ENCODE results near the gene SNX8. TPM values are rescaled to one million over a fixed set of nuclear protein-coding genes. Genes with fewer than 3 reads are reported as not detected.

The SNX8 gene
- total and polyA plus RNA-seq, 2 experiments from 2014 or later, result 24.7 to 81.4 TPM

- no peak overlapping the region for H3K4me2 ChIP-seq
- H3K4me1 ChIP-seq (ENCODE audit: insufficient read depth), result no peaks in the 10 kb centered on the region
- H3K36me3 ChIP-seq (replicated peaks; ENCODE audit: insufficient read depth, low read depth), result no peaks in the 10 kb centered on the region
- no peak overlapping the region for H3K4me3 ChIP-seq
- DNase-seq (ENCODE audit: low spot score), result no peak
- 93% methylated on average over 15 of the region's 19 CpGs for WGBS (ENCODE audit: low lambda C conversion rate, missing lambda C conversion rate)
- TF ChIP-seq CTCF (IDR thresholded peaks at IDR 0.05; ENCODE audit: poor library complexity), result no peak
- TF ChIP-seq EZH2phosphoT487 (IDR thresholded peaks at IDR 0.05; ENCODE audit: low read depth, severe bottlenecking, unreplicated experiment), result no peak
- H3K27ac ChIP-seq, result no peak overlapping the region
- H3K79me2 ChIP-seq, result no peaks in the 10 kb centered on the region
- no peaks in the 10 kb centered on the region for H4K20me1 ChIP-seq (ENCODE audit: insufficient read depth, poor library complexity, severe bottlenecking)
- H3K9me2 ChIP-seq (replicated peaks; ENCODE audit: insufficient read depth), result no peaks in the 10 kb centered on the region
- H2AFZ ChIP-seq, result no peak overlapping the region
- no peaks in the 10 kb centered on the region for H3K9me3 ChIP-seq (ENCODE audit: low read depth)
- H3K27me3 ChIP-seq, result no peaks in the 10 kb centered on the region
These were observed 96.4 kb downstream of the SNX8 start for GRCh38 chr7:2217716-2218443.

- H3K79me2 ChIP-seq, result no peaks in the 10 kb centered on the region
- no peak for TF ChIP-seq EZH2 (IDR thresholded peaks at IDR 0.05; ENCODE audit: borderline replicate concordance)
- no peak for TF ChIP-seq CTCF (IDR thresholded peaks at IDR 0.05; ENCODE audit: poor library complexity)
- no peak for TF ChIP-seq EZH2phosphoT487 (IDR thresholded peaks at IDR 0.05; ENCODE audit: low read depth, severe bottlenecking, unreplicated experiment)
- no peaks in the 10 kb centered on the region for H3K9me2 ChIP-seq (replicated peaks; ENCODE audit: insufficient read depth)
- H3K9me3 ChIP-seq (ENCODE audit: low read depth), result no peaks in the 10 kb centered on the region
- H2AFZ ChIP-seq, result no peak overlapping the region
- no peaks in the 10 kb centered on the region for H3K4me1 ChIP-seq (ENCODE audit: insufficient read depth)
- H3K36me3 ChIP-seq (replicated peaks; ENCODE audit: insufficient read depth, low read depth), result no peaks in the 10 kb centered on the region
- H3K27ac ChIP-seq, result no peak overlapping the region
- no peak overlapping the region for H3K4me2 ChIP-seq
- no peak for DNase-seq (ENCODE audit: low spot score)
- H3K4me3 ChIP-seq, result no peak overlapping the region
- no peaks in the 10 kb centered on the region for H4K20me1 ChIP-seq (ENCODE audit: insufficient read depth, poor library complexity, severe bottlenecking)
- 88% methylated on average over 10 of the region's 10 CpGs for WGBS (ENCODE audit: low lambda C conversion rate, missing lambda C conversion rate)
- H3K27me3 ChIP-seq, result no peaks in the 10 kb centered on the region
These were observed 97.0 kb downstream of the SNX8 start for GRCh38 chr7:2217206-2217605.

GRCh38 chr7:2215851-2216250 is 98.4 kb downstream of the SNX8 start:
- TF ChIP-seq CTCF (IDR thresholded peaks at IDR 0.05; ENCODE audit: poor library complexity) (no peak), EZH2 (IDR thresholded peaks at IDR 0.05; ENCODE audit: borderline replicate concordance) (no peak), EZH2phosphoT487 (IDR thresholded peaks at IDR 0.05; ENCODE audit: low read depth, severe bottlenecking, unreplicated experiment) (no peak)
- H3K27me3 ChIP-seq, result no peaks in the 10 kb centered on the region
- WGBS (ENCODE audit: low lambda C conversion rate, missing lambda C conversion rate), result 96% methylated on average over 17 of the region's 17 CpGs
- no peaks in the 10 kb centered on the region for H3K9me2 ChIP-seq (replicated peaks; ENCODE audit: insufficient read depth)
- H3K4me1 ChIP-seq (ENCODE audit: insufficient read depth), result no peaks in the 10 kb centered on the region
- no peak overlapping the region for H3K4me2 ChIP-seq
- H3K79me2 ChIP-seq, result no peaks in the 10 kb centered on the region
- no peaks in the 10 kb centered on the region for H3K36me3 ChIP-seq (replicated peaks; ENCODE audit: insufficient read depth, low read depth)
- no peak for DNase-seq (ENCODE audit: low spot score)
- H2AFZ ChIP-seq, result no peak overlapping the region
- H3K9me3 ChIP-seq (ENCODE audit: low read depth), result no peaks in the 10 kb centered on the region
- no peak overlapping the region for H3K4me3 ChIP-seq
- H3K27ac ChIP-seq, result no peak overlapping the region
- H4K20me1 ChIP-seq (ENCODE audit: insufficient read depth, poor library complexity, severe bottlenecking), result no peaks in the 10 kb centered on the region

Data from hepatocyte (in vitro differentiated cells).